Tibial nerve (tissue), 4 donors: ENCODE data around the gene MAPK4. TPM values are rescaled to one million over a fixed set of nuclear protein-coding genes. Genes with fewer than 3 reads are reported as not detected.

Experiments
- DNase-seq, 2 donors: peaks; one replicate each; pipeline ENCODE4 v3.0.0-alpha.2; 2019; ENCODE audit warnings: low spot score in 2 of 2
- H3K27ac ChIP-seq, 4 donors: fragments of 200-600 bp; sonication (generic) in 3 of 4; one replicate each; pipeline ENCODE4 v1.5.1; 2017 to 2019; ENCODE audit warnings: mild to moderate bottlenecking in 1 of 4
- H3K27me3 ChIP-seq, 2 donors: fragments of 200-600 bp; sonication (generic) in 1 of 2; one replicate each; pipeline versions ENCODE4 v1.5.1 to v1.6.0; 2017 to 2019
- H3K36me3 ChIP-seq, 3 donors: fragments of 200-600 bp; sonication (generic); one replicate each; pipeline ENCODE4 v1.5.1; 2018 to 2019
- H3K4me1 ChIP-seq, 4 donors: fragments of 200-600 bp; sonication (generic) in 3 of 4; one replicate each; pipeline ENCODE4 v1.5.1; 2017 to 2019
- H3K4me3 ChIP-seq, 4 donors: fragments of 200-600 bp; sonication (generic) in 3 of 4; one replicate each; pipeline ENCODE4 v1.5.1; 2017 to 2019; ENCODE audit warnings: mild to moderate bottlenecking in 1 of 4, moderate library complexity in 1 of 4
- H3K9me3 ChIP-seq, 4 donors: fragments of 200-600 bp; sonication (generic) in 3 of 4; one replicate each; pipeline ENCODE4 v1.5.1; 2017 to 2019
- CTCF ChIP-seq, 5 experiments: fragments of 200-600 bp in 3 of 5; fragments of 450-650 bp in 2 of 5; sonication (generic) in 3 of 5; IDR thresholded peaks; one replicate each; pipeline ENCODE4 v1.5.1; 2016 to 2019; ENCODE audit warnings: antibody characterized with exemption in 5 of 5, mild to moderate bottlenecking in 3 of 5, moderate library complexity in 2 of 5
- EP300 ChIP-seq, 2 donors: sonication (generic); formaldehyde crosslinking; IDR thresholded peaks; one replicate each; pipeline ENCODE4 v1.6.1; 2017; ENCODE audit warnings: antibody characterized with exemption in 2 of 2, mild to moderate bottlenecking in 1 of 2
- POLR2A ChIP-seq, 2 donors: fragments of 450-650 bp; IDR thresholded peaks; one replicate each; pipeline ENCODE4 v1.6.1; 2017; ENCODE audit warnings: antibody characterized with exemption in 2 of 2, mild to moderate bottlenecking in 2 of 2, moderate library complexity in 2 of 2
- WGBS, 2 donors: methylation state at CpG; one replicate each; pipeline ENCODE4 v1.1.5; 2018; 5-methylcytosine and 5-hydroxymethylcytosine counted together
- total RNA-seq, 4 donors: library from RNA; depleted of rRNA; stranded (reverse); fragments of >200 nt; gene quantifications; one replicate each; pipeline ENCODE4 v1.1.0, GENCODE V29; 2016

MAPK4 gene
- total RNA-seq, 4 donors from 2014 or later = 1.4 to 10.8 (median 2.3) TPM

GRCh38 chr18:50717563-50717962 is 157.7 kb downstream of the MAPK4 start:
- TF ChIP-seq CTCF (IDR thresholded peaks at IDR 0.05) (no peak), POLR2A (IDR thresholded peaks at IDR 0.05) (no peak), EP300 (IDR thresholded peaks at IDR 0.05) (no peak)
- 80 to 93% methylated on average over 2 of the region's 2 CpGs for WGBS, 2 donors
- H3K36me3 ChIP-seq = no peaks in the 10 kb centered on the region

GRCh38 chr18:50719471-50720324 is 159.8 kb downstream of the MAPK4 start:
- Histone ChIP-seq H3K27ac (no peak overlapping the region), H3K4me3 (no peak overlapping the region), H3K27me3 (no peaks in the 10 kb centered on the region), H3K4me1 (no peaks in the 10 kb centered on the region), H3K9me3 (peaks cover 0 to 17% (median 0%) of the 10 kb centered on the region in 4 donors), H3K36me3 (no peaks in the 10 kb centered on the region)
- WGBS, 2 donors = 88 to 92% methylated on average over 10 to 11 of the region's 11 CpGs
- no peak for TF ChIP-seq CTCF (IDR thresholded peaks at IDR 0.05)
- no peak for TF ChIP-seq POLR2A (IDR thresholded peaks at IDR 0.05)
- TF ChIP-seq EP300 (IDR thresholded peaks at IDR 0.05) = no peak
- DNase-seq = no peak

More at GRCh38 chr18:50717563-50717962, 157.7 kb downstream of the MAPK4 start:
- DNase-seq = no peak
- no peaks in the 10 kb centered on the region for H3K4me1 ChIP-seq
- peaks cover 0 to 17% (median 0%) of the 10 kb centered on the region in 4 donors for H3K9me3 ChIP-seq
- no peak overlapping the region for H3K27ac ChIP-seq
- no peaks in the 10 kb centered on the region for H3K27me3 ChIP-seq
- H3K4me3 ChIP-seq = no peak overlapping the region

GRCh38 chr18:50720325-50720674 is 160.4 kb downstream of the MAPK4 start:
- 69 to 73% methylated on average over 4 of the region's 4 CpGs for WGBS, 2 donors
- H3K4me1 ChIP-seq = no peaks in the 10 kb centered on the region

GRCh38 chr18:50721006-50721405 is 161.1 kb downstream of the MAPK4 start:
- Histone ChIP-seq H3K4me3 (no peak overlapping the region), H3K27me3 (no peaks in the 10 kb centered on the region), H3K4me1 (no peaks in the 10 kb centered on the region), H3K27ac (no peak overlapping the region), H3K9me3 (peaks cover 0 to 7% (median 0%) of the 10 kb centered on the region in 4 donors), H3K36me3 (no peaks in the 10 kb centered on the region)
- TF ChIP-seq EP300 (IDR thresholded peaks at IDR 0.05) = no peak
- no peak for TF ChIP-seq CTCF (IDR thresholded peaks at IDR 0.05)
- TF ChIP-seq POLR2A (IDR thresholded peaks at IDR 0.05) = no peak
- 90 to 91% methylated on average over 4 of the region's 4 CpGs for WGBS, 2 donors
- DNase-seq = no peak

More at GRCh38 chr18:50720325-50720674, 160.4 kb downstream of the MAPK4 start:
- no peaks in the 10 kb centered on the region for H3K27me3 ChIP-seq
- no peak for DNase-seq
- no peaks in the 10 kb centered on the region for H3K36me3 ChIP-seq
- H3K4me3 ChIP-seq = no peak overlapping the region
- TF ChIP-seq EP300 (IDR thresholded peaks at IDR 0.05) (no peak), CTCF (IDR thresholded peaks at IDR 0.05) (no peak), POLR2A (IDR thresholded peaks at IDR 0.05) (no peak)
- peaks cover 0 to 14% (median 0%) of the 10 kb centered on the region in 4 donors for H3K9me3 ChIP-seq
- no peak overlapping the region for H3K27ac ChIP-seq

GRCh38 chr18:50721451-50722120 is 161.7 kb downstream of the MAPK4 start:
- no peaks in the 10 kb centered on the region for H3K36me3 ChIP-seq
- no peak overlapping the region for H3K4me3 ChIP-seq
- peaks cover 0 to 1% (median 0%) of the 10 kb centered on the region in 4 donors for H3K9me3 ChIP-seq
- H3K4me1 ChIP-seq = no peaks in the 10 kb centered on the region
- no peak overlapping the region for H3K27ac ChIP-seq
- 80 to 88% methylated on average over 4 of the region's 4 CpGs for WGBS, 2 donors
- no peak for TF ChIP-seq EP300 (IDR thresholded peaks at IDR 0.05)
- TF ChIP-seq POLR2A (IDR thresholded peaks at IDR 0.05) = no peak
- no peak for TF ChIP-seq CTCF (IDR thresholded peaks at IDR 0.05)
- DNase-seq = no peak
- no peaks in the 10 kb centered on the region for H3K27me3 ChIP-seq
